HepG2 (cell line): Measurements from ENCODE around the gene CRYAB. TPM values are rescaled to one million over a fixed set of nuclear protein-coding genes. Genes with fewer than 3 reads are reported as not detected.

Experiments
- RAD21 ChIP-seq: fragments of 450-650 bp; formaldehyde crosslinking; IDR thresholded peaks from 2 replicates; pipeline ENCODE4 v1.5.0; 2020; ENCODE audit warnings: mild to moderate bottlenecking
- ZFY ChIP-seq: sonication (generic); formaldehyde crosslinking; IDR thresholded peaks from 2 replicates; pipeline ENCODE4 v1.4.0; 2020; ENCODE audit warnings: missing genetic modification reagents
- ZNF20 ChIP-seq: sonication (generic); formaldehyde crosslinking; IDR thresholded peaks from 2 replicates; pipeline ENCODE4 v1.4.0; 2020; ENCODE audit warnings: mild to moderate bottlenecking, moderate library complexity, missing genetic modification reagents
- ZNF329 ChIP-seq: sonication (generic); formaldehyde crosslinking; IDR thresholded peaks from 2 replicates; pipeline ENCODE4 v1.9.0; 2021; ENCODE audit warnings: low read depth, mild to moderate bottlenecking, missing genetic modification reagents
- polyA plus RNA-seq, 8 experiments: library from polyadenylated mRNA; depleted of rRNA in 3 of 8; stranded (reverse) in 7 of 8; unstranded in 1 of 8; fragments of >200 nt; fragmentation: Illumina TruSeq in 4 of 8; extraction: Trizol in 4 of 8; gene quantifications; 2 replicates each; pipeline versions ENCODE4 v1.2.1 to v1.2.3, GENCODE V29; 2011 to 2016; ENCODE audit warnings: low read depth in 4 of 8, missing spikeins in 1 of 8, mixed read lengths in 1 of 8; ENCODE audit not compliant: insufficient read depth in 1 of 8
- total RNA-seq, 5 experiments: library from RNA; depleted of rRNA; stranded (reverse); fragments of >200 nt; fragmentation: Illumina TruSeq; extraction: Trizol; gene quantifications; 2 replicates each; pipeline ENCODE4 v1.2.3, GENCODE V29; 2016; ENCODE audit warnings: low read depth in 1 of 5
- TF ChIP-seq, protein P1 (sequence below): IDR thresholded peaks from 2 replicates; pipeline ENCODE4 v1.4.0; 2020; ENCODE audit warnings: mild to moderate bottlenecking, missing genetic modification reagents
- TF ChIP-seq, protein P2 (sequence below): IDR thresholded peaks from 2 replicates; pipeline ENCODE4 v1.6.1; 2016

The CRYAB gene
- total and polyA plus RNA-seq, 2 of the 13 experiments (the other 11 are each of a cell fraction or from before 2014, with no cell fraction given): 0.55 to 1.1 TPM

DNA sequence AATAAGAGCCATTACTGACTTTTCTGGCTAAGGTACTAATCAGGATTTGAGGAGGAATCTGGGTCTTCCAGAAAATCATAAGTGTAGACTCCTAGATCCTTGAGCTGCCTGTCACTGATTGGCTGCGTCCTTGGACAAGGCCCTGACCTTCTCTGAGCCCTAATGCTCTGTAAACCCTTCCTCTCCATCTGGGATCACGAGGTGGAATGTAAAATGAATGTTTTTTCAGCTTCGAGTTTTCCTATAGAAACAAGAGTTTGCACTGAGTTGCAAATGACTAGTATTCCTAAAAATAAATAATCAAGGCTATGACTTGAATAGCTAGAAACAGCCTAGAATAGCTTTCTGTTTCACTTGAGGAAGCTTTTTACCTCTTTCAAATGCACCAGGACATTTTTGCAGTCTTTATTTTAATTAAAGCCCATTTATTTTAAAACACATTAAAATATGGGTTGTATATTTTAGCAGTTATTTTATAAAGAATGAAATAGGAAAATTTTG lies 24.5 kb upstream of the CRYAB start (continued):
- TF ChIP-seq, protein P1, sequence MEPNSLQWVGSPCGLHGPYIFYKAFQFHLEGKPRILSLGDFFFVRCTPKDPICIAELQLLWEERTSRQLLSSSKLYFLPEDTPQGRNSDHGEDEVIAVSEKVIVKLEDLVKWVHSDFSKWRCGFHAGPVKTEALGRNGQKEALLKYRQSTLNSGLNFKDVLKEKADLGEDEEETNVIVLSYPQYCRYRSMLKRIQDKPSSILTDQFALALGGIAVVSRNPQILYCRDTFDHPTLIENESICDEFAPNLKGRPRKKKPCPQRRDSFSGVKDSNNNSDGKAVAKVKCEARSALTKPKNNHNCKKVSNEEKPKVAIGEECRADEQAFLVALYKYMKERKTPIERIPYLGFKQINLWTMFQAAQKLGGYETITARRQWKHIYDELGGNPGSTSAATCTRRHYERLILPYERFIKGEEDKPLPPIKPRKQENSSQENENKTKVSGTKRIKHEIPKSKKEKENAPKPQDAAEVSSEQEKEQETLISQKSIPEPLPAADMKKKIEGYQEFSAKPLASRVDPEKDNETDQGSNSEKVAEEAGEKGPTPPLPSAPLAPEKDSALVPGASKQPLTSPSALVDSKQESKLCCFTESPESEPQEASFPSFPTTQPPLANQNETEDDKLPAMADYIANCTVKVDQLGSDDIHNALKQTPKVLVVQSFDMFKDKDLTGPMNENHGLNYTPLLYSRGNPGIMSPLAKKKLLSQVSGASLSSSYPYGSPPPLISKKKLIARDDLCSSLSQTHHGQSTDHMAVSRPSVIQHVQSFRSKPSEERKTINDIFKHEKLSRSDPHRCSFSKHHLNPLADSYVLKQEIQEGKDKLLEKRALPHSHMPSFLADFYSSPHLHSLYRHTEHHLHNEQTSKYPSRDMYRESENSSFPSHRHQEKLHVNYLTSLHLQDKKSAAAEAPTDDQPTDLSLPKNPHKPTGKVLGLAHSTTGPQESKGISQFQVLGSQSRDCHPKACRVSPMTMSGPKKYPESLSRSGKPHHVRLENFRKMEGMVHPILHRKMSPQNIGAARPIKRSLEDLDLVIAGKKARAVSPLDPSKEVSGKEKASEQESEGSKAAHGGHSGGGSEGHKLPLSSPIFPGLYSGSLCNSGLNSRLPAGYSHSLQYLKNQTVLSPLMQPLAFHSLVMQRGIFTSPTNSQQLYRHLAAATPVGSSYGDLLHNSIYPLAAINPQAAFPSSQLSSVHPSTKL (CRISPR knock-in tag): no peak; the same call in 1 of the 2 replicates
- TF ChIP-seq ZNF20 (CRISPR knock-in tag) (no peak), RAD21 (no peak), ZNF329 (CRISPR knock-in tag) (no peak), ZFY (no peak)
- TF ChIP-seq, protein P2, sequence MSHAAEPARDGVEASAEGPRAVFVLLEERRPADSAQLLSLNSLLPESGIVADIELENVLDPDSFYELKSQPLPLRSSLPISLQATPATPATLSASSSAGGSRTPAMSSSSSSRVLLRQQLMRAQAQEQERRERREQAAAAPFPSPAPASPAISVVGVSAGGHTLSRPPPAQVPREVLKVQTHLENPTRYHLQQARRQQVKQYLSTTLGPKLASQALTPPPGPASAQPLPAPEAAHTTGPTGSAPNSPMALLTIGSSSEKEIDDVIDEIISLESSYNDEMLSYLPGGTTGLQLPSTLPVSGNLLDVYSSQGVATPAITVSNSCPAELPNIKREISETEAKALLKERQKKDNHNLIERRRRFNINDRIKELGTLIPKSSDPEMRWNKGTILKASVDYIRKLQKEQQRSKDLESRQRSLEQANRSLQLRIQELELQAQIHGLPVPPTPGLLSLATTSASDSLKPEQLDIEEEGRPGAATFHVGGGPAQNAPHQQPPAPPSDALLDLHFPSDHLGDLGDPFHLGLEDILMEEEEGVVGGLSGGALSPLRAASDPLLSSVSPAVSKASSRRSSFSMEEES (CRISPR knock-in tag): peak; percentile 75
